ENCODE data around the gene ADAM19. TPM values are rescaled to one million over a fixed set of nuclear protein-coding genes. Genes with fewer than 3 reads are reported as not detected.

ADAM19 gene
- total and polyA plus RNA-seq, 2 of the 4 experiments (the other 2 are of a cell fraction), result 35.5 to 49.2 TPM

GRCh38 chr5:157485340-157485739 lies 90.2 kb downstream of the ADAM19 start:
- H3K27ac ChIP-seq (ENCODE audit: insufficient read depth, low read length), result no peak overlapping the region
- CTCF ChIA-PET, result interaction anchor here (1.4 to 1.8 kb wide), 2 partner anchors 14 to 233 kb away, joined by 4 read pairs; no protein-coding TSS in a partner anchor

More at GRCh38 chr5:157485340-157485739, 90.2 kb downstream of the ADAM19 start:
- H3K79me1 ChIP-seq (ENCODE audit: low read depth in 1 of 2, low read length in 2 of 2), result peaks cover 16 to 31% of the 10 kb centered on the region in 2 experiments
- no peaks in the 10 kb centered on the region for H3K9me3 ChIP-seq (ENCODE audit: control insufficient read depth, insufficient read depth, low read length)
- DNase-seq (no peak), ATAC-seq (ENCODE audit: low read depth) (no peak)
- H3K56ac ChIP-seq (ENCODE audit: extremely low read depth, insufficient read depth, low read length), result no peak overlapping the region
- peaks cover 4% of the 10 kb centered on the region; the same call in 1 of the 2 replicates for H3K9me1 ChIP-seq (ENCODE audit: insufficient read depth, low read length)
- H2AK9ac ChIP-seq (replicated peaks; ENCODE audit: low read depth, low read length, poor library complexity), result no peak overlapping the region
- no peak overlapping the region for H3K4me3 ChIP-seq (ENCODE audit: insufficient read depth, low read depth, low read length)
- H3K4ac ChIP-seq (ENCODE audit: low read depth, low read length), result no peak overlapping the region
- peaks cover 2% of the 10 kb centered on the region; the same call in 1 of the 2 replicates for H3K4me1 ChIP-seq (ENCODE audit: control insufficient read depth, insufficient read depth, low read length)
- H3K9ac ChIP-seq (ENCODE audit: low read depth, low read length), result no peak overlapping the region
- H3K27me3 ChIP-seq (ENCODE audit: control insufficient read depth, insufficient read depth, low read length), result no peaks in the 10 kb centered on the region
- H3K36me3 ChIP-seq (ENCODE audit: control insufficient read depth, insufficient read depth, low read length), result peaks cover 49% of the 10 kb centered on the region
- no peak for TF ChIP-seq SMC3 (IDR thresholded peaks at IDR 0.05; ENCODE audit: low read depth, low read length)
- TF ChIP-seq POLR2A (IDR thresholded peaks at IDR 0.05; ENCODE audit: low read depth, low read length), result no peak
- TF ChIP-seq CHD1 (IDR thresholded peaks at IDR 0.05; ENCODE audit: low read depth, low read length), result no peak
- TF ChIP-seq MAZ (IDR thresholded peaks at IDR 0.05; ENCODE audit: borderline replicate concordance, low read depth, low read length), result no peak
- TF ChIP-seq BHLHE40 (IDR thresholded peaks at IDR 0.05; ENCODE audit: low read depth, low read length), result no peak
- no peak for TF ChIP-seq ELK1 (IDR thresholded peaks at IDR 0.05; ENCODE audit: borderline replicate concordance, low read depth, low read length)
- no peak for TF ChIP-seq FOS (IDR thresholded peaks at IDR 0.05; ENCODE audit: low read depth, low read length)
- no peak for TF ChIP-seq NFE2L2 (IDR thresholded peaks at IDR 0.05; ENCODE audit: low read depth, low read length)
- dilution Hi-C loops (cut with HindIII; ENCODE audit: low sequenced_read_pairs, unreplicated experiment) (no loop called here), intact Hi-C loops (cut with micrococcal nuclease) (no loop called here), in situ Hi-C loops (cut with MboI; ENCODE audit: low sequenced_read_pairs) (no loop called here)
- no CpG with 5 or more reads among the region's 2 CpGs for whole genome bisulfite sequencing, 2 experiments (ENCODE audit: extremely low coverage in 2 of 2, insufficient read length in 1 of 2)
- BruUV-seq (replicated peaks), result no TSS peak
- no peak overlapping the region for H3K4me2 ChIP-seq (ENCODE audit: low read depth, low read length)
- no peak overlapping the region for H2BK15ac ChIP-seq (ENCODE audit: low read depth, low read length)
- no peak overlapping the region for H2BK5ac ChIP-seq (ENCODE audit: low read depth, low read length, poor library complexity, severe bottlenecking)
- no peak overlapping the region for H4K5ac ChIP-seq (ENCODE audit: low read depth, low read length)
- no peak overlapping the region for H2BK120ac ChIP-seq (ENCODE audit: low read depth, low read length)
- no peak overlapping the region for H3K14ac ChIP-seq (replicated peaks; ENCODE audit: low read depth, low read length)
- no peak overlapping the region for H3K23ac ChIP-seq (ENCODE audit: low read depth, low read length)
- H2AFZ ChIP-seq (replicated peaks; ENCODE audit: low read length, poor library complexity), result no peak overlapping the region
- no peak overlapping the region for H3K18ac ChIP-seq (ENCODE audit: low read depth, low read length)
- H4K20me1 ChIP-seq (ENCODE audit: insufficient read depth, low read length), result peaks cover 2% of the 10 kb centered on the region; the same call in 1 of the 2 replicates
- POLR2A ChIA-PET (ENCODE audit: unreplicated experiment), result no interaction called here
- H2BK20ac ChIP-seq (ENCODE audit: low read depth, low read length), result no peak overlapping the region
- H4K91ac ChIP-seq (ENCODE audit: insufficient read depth, low read depth, low read length), result no peak overlapping the region
- no peak overlapping the region for H4K8ac ChIP-seq (ENCODE audit: low read depth in 2 of 2, low read length in 2 of 2)
- no peak overlapping the region for H2AK5ac ChIP-seq (ENCODE audit: low read depth, low read length)
